GM18508 (cell line): ENCODE data around the gene FBXO11.

ENCODE experiments used
- ATAC-seq: cut with Tn5 transposase; IDR thresholded peaks from one replicate; pipeline ENCODE4 v1.9.1; 2021; ENCODE audit warnings: moderate number of reproducible peaks; ENCODE audit not compliant: insufficient read depth, unreplicated experiment

Gene FBXO11

DNA sequence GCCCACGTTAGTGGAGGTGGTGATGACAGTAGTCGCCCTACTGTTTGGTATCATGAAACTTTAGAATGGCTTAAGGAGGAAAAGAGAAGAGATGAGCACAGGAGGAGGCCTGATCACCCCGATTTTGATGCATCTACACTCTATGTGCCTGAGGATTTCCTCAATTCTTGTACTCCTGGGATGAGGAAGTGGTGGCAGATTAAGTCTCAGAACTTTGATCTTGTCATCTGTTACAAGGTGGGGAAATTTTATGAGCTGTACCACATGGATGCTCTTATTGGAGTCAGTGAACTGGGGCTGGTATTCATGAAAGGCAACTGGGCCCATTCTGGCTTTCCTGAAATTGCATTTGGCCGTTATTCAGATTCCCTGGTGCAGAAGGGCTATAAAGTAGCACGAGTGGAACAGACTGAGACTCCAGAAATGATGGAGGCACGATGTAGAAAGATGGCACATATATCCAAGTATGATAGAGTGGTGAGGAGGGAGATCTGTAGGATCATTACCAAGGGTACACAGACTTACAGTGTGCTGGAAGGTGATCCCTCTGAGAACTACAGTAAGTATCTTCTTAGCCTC is 107.2 kb downstream of the FBXO11 start:
- ATAC-seq: no peak

DNA sequence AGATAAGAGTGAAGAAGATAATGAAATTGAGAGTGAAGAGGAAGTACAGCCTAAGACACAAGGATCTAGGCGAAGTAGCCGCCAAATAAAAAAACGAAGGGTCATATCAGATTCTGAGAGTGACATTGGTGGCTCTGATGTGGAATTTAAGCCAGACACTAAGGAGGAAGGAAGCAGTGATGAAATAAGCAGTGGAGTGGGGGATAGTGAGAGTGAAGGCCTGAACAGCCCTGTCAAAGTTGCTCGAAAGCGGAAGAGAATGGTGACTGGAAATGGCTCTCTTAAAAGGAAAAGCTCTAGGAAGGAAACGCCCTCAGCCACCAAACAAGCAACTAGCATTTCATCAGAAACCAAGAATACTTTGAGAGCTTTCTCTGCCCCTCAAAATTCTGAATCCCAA is 107.7 kb downstream of the FBXO11 start:
- no peak for ATAC-seq

DNA sequence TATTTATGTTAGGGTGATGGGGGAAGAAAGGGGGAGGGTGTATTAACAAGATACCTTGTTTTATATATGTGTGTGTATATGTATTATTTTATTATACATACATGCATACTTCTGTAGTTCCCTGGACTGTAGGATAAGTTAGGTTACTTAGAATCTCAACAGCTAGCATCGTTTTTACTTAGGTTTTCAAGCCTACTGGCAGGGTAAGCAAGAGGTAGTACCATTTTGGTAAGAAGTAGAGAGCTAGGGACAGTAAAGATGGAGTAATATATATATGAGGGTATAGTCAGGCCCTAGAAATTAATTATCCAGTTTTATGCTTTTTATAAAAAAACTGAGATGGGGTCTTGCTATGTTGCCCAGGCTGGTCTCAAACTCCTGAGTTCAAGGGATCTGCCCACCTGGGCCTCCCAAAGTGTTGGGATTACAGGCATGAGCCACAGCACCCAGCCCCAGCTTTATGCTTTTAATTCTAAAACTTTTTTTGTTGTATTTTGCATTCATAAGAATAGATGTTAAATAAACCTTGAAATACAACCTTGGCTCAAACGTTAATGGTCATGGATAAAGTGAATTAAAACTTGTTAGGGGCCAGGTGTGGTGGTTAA is 110.1 kb downstream of the FBXO11 start:
- no peak for ATAC-seq

DNA sequence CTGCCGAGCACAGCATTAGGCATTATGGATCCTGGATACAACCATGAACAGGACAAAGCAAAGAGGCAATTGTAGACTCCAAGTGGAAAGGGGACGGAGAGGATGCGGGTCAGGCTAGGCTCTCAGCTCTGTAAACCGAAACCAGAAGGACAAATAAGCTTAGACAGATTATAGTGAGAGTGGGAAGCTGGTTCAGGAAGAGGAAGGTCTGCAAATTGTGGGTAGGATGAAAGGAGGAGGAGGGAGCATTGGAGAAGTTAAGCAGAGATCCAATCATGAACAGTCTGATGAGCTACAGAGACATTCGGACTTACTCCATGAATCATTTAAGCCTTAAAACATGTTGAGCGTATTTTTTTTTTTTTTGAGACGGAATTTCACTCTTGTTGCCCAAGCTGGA is 120.3 kb downstream of the FBXO11 start:
- no peak for ATAC-seq

DNA sequence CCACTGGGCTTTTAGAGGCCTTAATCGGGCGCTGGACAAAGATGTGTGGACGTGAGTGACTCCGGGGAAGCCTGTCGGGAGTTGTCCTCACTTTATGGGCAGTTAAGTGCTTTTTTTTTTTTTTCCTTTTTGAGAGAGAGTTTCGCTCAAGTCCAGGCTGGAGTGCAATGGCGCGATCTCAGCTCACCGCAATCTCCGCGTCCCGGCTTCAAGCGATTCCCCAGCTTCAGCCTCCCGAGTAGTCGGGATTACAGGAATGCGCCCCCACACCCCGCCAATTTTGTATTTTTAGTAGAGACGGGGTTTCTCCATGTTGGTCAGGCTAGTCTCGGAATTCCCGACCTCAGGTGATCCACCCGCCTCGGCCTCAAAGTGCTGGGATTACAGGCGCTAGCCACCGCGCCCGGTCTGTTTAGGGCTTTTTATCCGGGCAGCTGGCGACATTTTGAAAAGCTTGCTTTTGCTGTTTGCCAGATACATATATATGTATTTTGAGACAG is 121.9 kb downstream of the FBXO11 start:
- ATAC-seq: no peak

DNA sequence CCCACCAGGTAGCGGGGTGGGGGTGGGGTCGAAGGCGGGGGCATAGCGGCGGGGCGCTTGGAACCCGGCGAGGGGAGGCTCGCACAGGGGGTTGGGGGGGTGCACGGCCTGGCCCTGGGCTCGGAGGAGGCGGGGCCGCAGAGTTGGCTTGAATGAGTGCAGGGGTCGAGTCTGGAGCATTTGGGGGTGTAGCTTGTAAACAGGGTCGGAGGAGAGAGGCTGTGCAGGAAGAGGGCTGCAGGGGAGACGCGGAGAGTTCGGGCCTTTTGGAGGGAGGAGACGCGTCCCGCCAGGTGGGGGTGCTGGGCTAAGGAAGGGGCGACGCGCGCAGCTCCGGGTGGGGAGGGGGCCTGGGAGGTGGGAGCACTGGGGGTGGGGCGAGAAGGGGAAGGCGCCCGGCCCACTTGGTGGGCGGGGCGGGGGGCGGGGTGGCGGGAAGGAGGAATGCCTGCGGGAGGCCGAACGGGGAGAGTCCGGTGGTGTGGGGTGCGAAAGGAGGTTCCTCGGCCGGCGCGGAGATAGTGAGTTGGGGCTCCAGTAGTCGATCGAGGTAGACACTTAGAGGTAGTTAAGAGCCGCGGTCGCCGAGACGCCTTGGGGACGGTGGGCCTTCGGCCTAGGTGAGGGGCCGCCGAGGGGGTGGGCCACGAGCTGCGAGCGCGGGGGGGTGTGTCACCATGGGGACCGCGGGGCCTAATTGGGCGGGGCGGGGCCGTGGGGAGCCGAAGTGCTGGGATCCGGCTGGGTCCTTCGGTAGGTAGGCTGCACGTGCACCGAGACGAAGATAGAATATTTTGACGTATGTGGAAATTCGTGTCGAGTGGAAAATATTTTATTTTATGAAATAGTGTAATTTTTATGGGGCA is 122.6 kb downstream of the FBXO11 start:
- ATAC-seq: peak; percentile 24

DNA sequence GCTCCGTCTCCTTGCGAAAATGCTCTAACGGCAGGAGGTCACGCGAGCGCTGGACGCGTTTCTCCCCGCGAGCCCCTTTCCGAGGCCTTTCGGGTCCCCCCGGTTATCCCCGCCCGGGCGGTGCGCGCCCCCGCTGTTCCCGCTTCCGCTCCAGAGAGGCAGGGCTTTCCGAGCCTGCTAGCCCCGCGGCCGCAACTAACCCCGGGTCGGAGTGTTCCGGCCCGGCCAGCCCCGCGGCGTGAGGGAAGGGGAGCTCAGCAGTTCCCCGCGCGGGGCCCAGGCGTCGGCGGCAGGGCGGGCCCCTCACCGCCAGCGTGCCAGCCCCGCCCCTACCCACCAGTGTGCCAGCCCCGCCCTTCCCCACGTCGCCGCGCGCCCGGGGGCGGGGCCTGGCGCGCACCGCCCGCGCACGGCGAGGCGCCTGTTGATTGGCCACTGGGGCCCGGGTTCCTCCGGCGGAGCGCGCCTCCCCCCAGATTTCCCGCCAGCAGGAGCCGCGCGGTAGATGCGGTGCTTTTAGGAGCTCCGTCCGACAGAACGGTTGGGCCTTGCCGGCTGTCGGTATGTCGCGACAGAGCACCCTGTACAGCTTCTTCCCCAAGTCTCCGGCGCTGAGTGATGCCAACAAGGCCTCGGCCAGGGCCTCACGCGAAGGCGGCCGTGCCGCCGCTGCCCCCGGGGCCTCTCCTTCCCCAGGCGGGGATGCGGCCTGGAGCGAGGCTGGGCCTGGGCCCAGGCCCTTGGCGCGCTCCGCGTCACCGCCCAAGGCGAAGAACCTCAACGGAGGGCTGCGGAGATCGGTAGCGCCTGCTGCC is 123.4 kb downstream of the FBXO11 start, which contains the start of gene MSH6:
Gene MSH6, plus strand, starts transcription at position 475 of the 815 bp plus-strand sequence. Its CDS starts 89 bp downstream, at position 564.
- ATAC-seq: peak; percentile 53

DNA sequence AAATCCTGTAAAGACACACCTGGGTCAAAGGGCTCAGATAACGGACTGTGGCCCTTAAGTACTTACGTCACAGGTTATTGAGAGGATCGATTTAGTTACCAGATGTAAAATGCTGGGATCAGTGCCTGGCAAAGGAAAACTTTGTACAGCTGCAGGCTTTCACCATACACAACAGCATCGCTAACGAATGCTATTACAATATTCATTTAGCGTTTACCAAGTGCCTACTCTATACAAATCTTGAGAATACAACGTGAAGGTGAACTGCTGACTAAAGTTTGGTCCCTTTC is 124.0 kb downstream of the FBXO11 start:
- ATAC-seq: no peak

DNA sequence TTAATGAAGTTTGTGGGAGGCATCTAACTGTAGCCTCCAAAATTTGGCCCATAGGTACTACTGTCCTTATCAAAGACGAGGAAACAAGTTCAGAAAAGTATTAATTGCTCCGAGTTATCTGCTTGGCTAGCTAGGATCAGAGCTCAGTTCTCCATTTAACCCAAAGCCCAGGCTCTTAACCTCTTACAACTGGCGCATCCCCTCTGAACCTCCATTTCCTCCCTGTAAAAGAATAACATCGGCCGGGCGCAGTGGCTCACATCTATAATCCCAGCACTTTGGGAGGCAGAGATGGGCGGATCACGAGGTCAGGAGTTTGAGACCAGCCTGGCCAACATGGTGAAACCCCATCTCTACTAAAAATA is 126.9 kb downstream of the FBXO11 start:
- ATAC-seq: no peak

DNA sequence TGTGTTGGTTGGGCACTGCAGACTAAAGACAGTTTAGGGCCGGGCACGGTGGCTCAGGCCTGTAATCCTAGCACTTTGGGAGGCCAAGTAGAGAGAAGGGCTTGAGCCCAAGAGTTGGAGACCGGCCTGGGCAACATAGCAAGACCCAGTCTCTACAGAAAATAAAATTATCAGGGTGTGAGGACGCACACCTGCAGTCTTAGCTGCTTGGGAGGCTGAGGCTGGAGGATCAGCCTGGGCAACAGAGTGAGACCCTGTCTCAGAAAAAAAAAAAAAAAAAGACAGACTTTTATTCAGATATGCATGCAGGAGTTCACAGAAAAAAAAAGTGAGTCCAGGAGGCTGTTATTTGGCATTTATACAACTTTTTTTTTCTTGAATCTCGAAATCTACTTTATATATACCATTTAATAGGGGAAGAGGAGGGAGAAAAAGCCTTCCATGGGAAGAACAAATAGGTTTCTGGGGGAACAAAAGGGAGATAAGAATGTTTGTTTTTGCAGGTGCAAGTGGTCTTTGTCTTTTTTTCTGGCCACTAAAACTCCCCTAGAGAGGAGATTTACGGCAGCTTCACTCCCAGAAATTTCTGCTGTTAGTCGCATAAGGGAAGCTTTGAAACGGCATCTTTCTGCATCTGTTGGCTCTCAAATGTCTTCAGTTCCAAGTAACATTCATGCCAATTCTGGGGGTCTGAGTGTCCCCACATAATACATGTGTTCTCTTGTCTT is 127.4 kb downstream of the FBXO11 start:
- no peak for ATAC-seq

DNA sequence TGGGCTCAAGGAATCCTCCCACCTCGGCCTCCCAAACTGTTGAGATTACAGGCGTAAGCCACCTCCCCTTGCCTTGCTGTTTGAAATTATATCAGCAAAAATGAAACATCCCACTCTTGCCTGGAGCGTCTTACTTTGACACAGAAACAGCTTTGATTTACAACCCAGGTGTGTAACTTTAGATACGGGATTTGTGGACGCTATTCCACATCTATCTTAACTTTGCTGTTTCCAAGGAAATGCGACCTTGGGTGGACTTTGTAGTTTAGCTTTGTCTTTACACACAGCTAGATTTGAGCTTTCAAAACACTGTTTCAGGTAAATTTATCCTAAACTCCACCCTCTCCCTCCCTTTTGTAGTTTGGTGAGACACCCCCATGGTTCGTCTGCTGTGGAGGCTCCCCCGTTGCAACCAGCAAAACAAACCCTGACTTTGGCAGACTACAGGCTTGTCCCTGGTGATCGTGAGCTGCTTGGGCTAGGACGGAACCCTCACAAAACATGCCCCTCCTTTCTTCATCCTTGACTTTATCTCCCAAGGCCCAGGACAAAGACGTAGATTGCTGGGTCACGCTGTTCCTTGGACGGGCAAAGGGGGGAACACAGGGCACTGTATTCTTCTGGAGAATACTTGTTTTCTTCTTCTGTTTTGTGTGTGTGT is 128.9 kb downstream of the FBXO11 start:
- no peak for ATAC-seq

DNA sequence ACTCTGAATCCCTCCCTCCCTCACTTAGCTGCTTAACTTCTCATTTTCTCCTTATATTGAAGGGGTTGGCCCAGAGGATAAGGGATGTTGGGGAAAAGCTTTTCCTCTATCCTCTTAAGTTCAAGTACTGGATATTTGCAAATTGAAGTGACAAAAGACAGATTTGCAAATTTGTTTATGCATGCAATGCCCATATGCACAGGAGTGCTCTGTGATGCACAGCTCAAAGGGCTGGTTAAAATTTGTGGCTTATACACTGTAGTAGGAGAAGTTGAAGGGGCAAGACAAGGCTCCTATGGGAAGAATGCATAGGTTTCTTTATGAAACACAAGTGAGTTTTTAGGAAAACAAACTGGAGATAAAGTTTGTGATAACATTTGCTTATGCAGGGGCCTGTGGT is 131.7 kb downstream of the FBXO11 start:
- no peak for ATAC-seq

DNA sequence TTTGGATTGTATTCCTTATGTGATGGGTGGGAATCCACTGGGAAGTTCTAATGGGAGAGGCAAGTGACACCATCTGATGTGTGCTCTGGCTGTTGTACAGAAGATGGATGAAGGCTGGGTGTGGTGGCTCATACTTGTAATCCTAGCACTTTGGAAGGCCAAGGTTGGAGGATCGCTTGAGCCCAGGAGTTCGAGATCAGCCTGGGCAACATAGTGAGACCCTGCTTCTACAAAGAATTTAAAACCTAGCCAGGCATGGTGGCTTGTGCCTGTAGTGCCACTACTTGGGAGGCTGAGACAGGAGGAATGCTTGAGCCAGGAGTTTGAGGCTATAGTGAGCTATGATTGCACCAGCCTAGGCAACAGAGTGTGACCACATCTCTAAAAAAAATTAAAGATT is 134.0 kb downstream of the FBXO11 start:
- ATAC-seq: no peak

DNA sequence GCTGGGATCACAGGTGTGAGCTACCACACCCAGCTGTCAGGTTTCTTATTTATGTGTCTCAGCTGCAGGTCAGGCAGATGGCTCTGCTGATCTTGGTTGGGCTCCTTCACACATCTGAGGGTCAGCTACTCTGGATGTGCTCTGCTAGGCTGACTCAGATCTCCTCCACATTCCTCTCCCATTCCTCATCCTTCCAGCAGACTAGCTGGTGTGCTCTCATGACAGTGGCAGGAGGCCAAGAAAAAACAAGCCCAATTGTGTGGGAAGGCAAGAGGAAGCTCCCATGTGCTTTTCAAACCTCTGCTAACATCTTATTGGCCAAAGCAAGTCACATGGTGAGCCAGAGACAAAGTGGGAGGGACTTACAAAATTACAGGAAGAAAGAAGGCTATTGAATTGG is 135.1 kb downstream of the FBXO11 start:
- no peak for ATAC-seq

DNA sequence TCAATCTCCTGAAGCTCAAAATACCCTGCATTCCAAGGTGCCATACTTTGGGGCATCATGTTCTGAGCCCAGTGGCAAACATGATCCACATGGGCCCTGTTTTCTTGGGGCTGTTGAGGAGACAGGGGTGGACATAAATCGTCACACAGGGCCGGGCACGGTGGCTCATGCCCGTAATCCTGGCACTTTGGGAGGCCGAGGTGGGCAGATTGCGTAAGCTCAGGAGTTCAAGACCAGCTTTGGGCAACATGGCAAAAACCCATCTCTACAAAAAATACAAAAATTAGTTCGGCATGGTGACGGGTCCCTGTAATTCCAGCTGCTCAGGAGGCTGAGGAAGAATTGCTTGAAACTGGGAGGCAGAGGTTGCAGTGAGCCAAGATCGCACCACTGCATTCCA is 137.0 kb downstream of the FBXO11 start:
- ATAC-seq: no peak

DNA sequence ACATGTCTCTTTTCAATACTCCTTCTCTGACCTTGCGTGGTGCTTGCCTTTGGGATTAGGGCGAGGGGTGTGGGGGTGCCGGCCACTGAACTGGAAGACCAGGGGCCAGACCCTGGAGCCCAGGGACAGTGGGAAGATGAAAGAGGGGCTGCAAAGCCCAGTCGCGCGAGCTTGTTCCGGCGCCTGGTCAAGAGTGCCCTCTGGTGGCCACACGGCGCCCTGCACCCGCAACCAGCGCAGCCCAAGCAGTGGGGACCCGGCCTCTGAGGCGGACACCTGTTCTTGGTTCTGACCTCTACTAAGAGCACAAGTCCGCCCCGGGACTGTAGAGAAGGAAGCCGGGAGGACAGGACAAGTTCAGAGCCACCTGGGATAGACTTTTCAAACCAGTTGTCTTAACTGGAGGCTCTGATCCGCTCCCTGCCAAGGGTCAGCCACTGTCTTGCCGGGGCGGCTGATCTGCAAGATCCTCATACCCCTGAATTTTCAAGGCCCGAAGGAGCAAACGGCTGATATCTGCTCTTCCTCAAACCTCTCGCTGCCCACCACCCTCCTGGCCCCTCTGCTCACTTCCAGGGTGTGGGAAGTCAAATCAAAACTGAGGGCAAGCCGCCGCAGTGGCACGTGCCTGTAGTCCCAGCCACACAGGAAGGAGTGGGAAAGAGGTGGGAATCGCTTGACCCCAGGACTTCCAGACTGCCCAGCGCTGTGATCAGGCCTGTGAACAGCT is 138.3 kb downstream of the FBXO11 start:
- ATAC-seq: no peak

DNA sequence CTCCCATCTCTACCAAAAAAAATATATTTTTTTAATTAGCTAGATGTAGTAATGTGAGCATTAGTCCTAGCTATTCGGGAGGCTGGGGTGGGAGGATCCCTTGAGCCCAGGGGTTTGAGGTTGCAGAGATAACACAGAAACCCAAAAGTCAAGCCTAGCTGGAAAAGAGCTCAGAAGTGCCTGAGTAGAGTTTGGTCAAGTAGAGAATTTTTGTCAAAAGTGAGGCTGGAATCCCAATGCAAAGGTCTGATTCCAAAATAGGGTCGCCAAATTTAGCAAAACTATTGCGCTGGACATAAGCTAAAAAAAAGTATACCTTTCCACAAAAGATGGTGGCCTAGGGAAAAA is 138.8 kb downstream of the FBXO11 start:
- no peak for ATAC-seq

DNA sequence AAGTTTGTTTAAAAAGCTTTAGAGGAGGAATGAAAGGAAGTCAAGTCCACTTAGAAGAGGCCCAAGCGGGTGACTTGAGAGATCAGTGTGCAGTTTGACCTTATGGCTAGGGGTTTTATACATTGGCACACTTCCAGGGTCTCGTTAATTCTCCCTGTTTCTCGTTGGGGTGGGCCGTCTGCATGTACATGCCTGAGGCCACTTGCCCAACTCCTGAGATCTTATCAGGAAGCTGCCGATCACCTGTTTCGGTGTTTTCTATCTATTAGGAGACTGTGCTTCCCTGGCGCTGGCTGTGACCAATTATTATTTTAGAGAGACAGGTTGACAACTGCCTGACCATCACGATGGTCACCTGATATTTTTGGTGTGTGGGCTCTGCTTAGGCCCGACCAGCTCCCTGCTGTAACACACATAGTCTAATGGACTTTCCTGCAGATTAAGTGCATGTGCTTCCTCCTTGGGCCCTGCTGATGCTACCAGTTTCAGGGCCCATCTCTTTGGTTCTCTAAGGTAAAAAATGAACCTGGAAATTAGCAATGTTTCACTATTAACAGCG is 154.4 kb downstream of the FBXO11 start:
- peak; percentile 22 for ATAC-seq

DNA sequence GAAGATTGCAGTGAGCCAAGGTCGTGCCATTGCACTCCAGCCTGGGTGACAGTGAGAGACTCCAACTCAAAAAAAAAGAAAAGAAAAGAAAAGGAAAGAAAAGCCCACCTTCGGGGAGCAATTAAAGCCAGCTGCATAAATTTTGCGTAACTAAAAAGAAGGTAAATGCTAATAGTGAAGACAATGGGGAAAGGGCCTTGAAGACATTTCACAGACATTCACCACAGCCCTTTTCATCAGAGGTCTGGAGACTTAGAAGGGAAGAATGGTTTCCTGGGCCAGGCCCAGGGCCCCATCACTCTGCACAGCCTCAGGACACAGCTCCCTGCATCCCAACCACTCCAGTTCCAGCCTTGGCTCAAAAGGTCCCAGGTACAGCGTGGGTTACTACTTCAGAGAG is 158.4 kb downstream of the FBXO11 start:
- no peak for ATAC-seq
